HG02571 (cell line): ENCODE data around the gene LRRC41.
"Not testable (repeated sequence)": the region's sequence is repeated elsewhere in the genome, so short reads cannot be mapped to it uniquely, and the experiment has no call there.

ENCODE experiments used
- ATAC-seq: cut with Tn5 transposase; IDR thresholded peaks from one replicate; pipeline ENCODE4 v1.9.1; 2021; ENCODE audit warnings: mild to moderate bottlenecking, moderate library complexity; ENCODE audit not compliant: unreplicated experiment

Gene LRRC41

DNA sequence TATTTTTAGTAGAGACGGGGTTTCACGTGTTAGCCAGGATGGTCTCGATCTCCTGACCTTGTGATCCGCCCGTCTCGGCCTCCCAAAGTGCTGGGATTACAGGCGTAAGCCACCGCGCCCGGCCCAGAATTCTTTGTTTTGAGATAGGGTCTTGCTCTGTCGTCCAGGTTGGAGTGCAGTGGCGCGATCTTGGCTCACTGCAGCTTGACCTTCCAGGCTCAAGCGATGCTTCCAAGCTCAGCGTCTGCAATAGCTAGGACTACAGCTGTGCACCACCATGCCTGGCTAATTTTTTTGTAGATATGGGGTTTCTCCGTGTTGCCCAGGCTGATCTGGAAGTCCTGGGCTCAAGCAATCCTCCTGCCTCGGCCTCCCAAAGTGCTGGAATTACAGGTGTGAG, 57.3 kb downstream of the LRRC41 start:
- ATAC-seq = not testable (repeated sequence)

DNA sequence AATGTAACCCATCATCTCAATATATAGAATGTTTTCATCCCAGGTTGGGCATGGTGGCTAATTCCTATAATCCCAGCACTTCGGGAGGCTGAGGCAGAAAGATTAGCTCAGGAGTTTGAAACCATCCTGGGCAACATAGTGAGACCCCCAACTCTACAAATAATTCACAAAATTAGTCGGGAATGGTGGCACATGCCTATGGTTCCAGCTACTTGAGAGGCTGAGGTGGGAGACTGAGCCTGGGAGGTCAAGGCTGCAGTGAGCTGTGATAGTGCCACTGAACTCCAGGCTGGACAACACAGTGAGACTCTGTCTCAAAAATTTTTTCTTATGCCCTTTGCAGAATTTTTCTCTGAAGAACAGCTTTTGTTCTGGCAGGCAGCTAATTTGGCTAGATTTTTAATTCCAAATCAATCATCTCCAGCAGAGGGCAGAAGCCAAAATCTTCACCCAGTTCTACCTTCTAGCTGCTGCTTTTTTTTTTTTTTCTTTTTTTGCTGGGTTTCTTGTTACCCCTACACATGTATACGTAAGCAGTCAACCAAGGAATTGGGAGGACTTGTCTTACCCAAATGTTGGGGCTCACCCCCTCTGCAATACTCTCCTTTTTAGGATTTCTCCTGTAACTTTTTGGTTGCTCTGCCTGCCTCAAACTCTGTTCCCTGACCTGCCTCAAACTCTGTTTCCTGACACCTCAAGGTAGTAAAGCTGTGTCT, 58.6 kb downstream of the LRRC41 start:
- ATAC-seq = no peak

DNA sequence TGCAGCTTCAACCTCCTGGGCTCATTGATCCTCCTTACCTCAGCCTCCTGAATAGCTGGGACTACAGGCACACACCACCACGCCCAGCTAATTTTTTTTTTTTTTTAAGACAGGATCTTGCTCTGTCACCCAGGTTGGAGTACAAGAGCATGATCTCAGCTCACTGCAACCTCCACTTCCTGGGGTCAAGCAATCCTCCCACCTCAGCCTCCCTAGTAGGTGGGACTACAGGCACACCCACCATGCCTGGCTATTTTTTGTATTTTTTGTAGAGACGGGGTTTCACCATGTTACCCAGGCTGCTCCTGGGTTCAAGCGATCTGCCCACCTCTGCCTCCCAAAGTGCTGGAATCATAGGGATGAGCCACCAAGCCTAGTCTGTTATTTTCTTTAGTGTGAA, 59.6 kb downstream of the LRRC41 start:
- not testable (repeated sequence) for ATAC-seq

DNA sequence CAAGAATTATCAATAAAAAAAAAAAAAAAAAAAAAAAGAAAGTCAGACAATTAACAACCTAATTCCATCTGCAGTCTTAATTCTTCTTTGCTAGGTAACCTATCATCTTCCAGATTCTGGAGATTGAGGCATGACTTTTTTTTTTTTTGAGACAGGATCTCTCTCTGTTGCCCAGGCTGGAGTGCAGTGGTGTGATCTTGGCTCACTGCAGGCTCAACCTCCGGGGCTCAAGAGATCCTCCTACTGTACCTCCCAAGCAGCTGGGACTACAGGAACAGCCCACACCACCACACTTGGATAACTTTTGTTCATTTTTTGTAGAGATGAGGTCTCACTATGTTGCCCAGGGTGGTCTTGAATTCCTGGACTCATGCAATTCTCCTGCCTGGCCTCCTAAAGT, 60.5 kb downstream of the LRRC41 start:
- no peak for ATAC-seq

DNA sequence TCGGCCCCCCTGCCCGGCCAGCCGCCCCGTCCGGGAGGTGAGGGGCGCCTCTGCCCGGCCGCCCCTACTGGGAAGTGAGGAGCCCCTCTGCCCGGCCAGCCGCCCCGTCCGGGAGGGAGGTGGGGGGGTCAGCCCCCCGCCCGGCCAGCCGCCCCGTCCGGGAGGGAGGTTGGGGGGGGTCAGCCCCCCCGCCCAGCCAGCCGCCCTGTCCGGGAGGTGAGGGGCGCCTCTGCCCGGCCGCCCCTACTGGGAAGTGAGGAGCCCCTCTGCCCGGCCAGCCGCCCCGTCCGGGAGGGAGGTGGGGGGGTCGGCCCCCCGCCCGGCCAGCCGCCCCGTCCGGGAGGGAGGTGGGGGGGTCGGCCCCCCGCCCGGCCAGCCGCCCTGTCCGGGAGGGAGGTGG, 61.7 kb downstream of the LRRC41 start:
- ATAC-seq = not testable (repeated sequence)

DNA sequence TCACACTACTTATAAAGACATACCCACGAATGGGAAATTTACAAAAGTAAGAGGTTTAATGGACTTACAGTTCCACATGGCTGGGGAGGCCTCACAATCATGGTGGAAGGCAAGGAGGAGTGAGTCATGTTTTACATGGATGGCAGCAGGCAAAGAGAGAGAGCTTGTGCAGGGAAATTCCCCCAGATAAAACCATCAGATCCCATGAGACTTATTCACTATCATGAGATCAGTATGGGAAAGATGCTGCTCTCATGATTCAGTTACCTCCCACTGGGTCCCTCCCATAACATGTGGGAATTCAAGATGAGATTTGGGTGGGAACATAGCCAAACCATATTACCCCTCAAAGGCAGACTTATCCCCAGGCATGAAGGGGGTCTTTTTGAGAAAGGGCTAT, 64.6 kb downstream of the LRRC41 start:
- not testable (repeated sequence) for ATAC-seq

DNA sequence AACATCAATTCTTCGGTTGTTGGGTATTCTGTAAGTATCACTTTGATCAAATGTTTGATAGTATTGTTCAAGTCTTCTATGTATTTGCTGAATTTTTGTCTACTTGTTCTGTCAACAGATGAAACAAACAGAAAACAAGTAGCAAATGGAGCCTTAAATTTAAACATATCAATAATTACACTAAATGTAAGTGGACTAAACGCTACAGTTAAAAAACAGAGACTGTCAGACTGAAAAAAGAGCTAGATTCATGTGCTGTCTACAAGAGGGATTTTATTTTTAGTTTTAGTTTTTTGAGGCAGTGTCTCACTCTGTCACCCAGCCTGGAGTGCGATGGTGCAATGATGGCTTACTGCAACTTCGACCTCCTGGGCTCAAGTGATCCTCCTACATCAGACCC, 66.5 kb downstream of the LRRC41 start:
- no peak for ATAC-seq

DNA sequence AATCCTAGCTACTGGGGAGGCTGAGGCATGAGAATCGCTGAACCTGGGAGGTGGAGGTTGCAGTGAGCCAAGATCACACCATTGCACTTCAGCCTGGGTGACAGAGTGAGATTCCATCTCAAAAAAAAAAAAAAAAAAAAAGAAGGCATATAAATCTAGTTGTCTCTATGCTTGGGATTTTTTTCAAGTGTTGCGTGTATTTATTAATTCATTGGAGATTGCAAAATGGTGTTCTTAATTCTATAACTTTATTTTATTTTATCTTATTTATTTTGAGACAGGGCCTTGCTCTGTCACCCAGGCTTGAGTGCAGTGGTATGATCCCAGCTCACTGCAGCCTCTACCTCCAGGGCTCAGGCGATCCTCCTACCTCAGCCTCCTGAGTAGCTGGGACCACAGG, 72.2 kb downstream of the LRRC41 start:
- not testable (repeated sequence) for ATAC-seq
